ENCODE data around the gene RHBDL1.

RHBDL1 gene

DNA sequence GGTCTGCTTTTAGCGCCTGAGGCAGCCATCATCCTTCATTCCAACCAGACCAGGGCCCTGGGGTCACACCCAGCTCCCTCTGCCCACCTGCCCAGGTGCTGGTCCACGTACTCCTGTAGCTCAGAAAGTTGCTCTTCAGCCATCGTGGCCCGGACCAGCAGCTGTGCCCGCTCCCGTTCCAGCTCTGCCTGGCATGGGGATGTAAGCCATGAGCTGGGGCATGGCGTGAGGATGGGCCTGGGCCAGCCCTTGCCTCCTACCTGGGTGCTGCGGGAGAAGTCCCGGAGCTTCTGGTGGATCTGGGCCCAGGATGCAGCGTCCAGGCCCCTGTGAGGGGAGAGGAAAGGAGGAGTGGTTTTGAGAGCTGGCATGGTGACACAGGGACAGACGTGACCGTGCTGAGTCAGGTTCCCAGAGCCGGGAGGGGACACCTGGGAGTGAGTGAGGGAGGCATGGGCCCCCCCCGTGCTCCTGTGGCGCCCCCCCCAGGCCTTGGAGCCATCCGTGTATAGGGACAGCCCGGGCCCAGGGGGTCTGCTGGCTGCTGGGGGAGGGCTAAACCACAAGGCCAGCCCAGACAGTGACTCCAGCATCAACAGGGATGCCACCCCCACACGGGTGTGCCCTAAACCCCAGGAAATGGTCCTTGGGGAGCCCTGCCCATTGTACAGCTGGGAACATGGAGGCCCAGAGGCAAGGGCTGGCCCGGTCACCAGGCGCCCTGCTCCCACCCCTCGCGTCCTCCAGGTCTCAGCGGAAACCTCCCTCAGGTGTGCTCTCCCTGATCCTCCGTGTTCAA lies 47.6 kb downstream of the RHBDL1 start:
- Histone ChIP-seq H3K9me3 (ENCODE audit: control insufficient read depth, insufficient read depth, low read length) (no peaks in the 10 kb centered on the region), H3K36me3 (ENCODE audit: insufficient read depth, low read length) (no peaks in the 10 kb centered on the region), H3K4me1 (ENCODE audit: insufficient read depth, low read length) (peaks cover 4% of the 10 kb centered on the region; the same call in 1 of the 2 replicates), H3K9ac (ENCODE audit: low read depth, low read length) (no peak overlapping the region)

DNA sequence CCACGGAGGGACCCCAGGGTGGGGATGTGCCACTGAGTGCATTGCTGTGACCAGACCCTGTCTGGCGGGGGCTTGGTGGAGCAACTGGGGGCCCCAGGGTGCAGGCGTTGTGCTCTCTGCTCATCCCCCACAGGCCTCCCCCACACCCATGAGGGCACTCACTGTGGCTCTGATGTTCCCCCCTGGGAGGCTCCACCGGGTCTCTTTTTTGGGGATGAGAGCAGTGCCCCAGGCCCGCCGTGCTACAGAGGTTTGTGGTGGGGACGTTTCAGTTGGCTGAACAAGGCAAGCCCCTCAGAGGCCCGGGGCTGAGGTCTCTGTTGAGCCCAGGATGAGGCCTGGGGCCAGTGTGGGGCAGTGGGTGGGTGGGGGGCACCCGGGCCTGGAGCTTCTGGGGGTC lies 48.2 kb downstream of the RHBDL1 start:
- Histone ChIP-seq H3K9me3 (ENCODE audit: control insufficient read depth, insufficient read depth, low read length) (no peaks in the 10 kb centered on the region), H3K36me3 (ENCODE audit: insufficient read depth, low read length) (no peaks in the 10 kb centered on the region), H3K4me1 (ENCODE audit: insufficient read depth, low read length) (peaks cover 4% of the 10 kb centered on the region; the same call in 1 of the 2 replicates), H3K9ac (ENCODE audit: low read depth, low read length) (no peak overlapping the region)

DNA sequence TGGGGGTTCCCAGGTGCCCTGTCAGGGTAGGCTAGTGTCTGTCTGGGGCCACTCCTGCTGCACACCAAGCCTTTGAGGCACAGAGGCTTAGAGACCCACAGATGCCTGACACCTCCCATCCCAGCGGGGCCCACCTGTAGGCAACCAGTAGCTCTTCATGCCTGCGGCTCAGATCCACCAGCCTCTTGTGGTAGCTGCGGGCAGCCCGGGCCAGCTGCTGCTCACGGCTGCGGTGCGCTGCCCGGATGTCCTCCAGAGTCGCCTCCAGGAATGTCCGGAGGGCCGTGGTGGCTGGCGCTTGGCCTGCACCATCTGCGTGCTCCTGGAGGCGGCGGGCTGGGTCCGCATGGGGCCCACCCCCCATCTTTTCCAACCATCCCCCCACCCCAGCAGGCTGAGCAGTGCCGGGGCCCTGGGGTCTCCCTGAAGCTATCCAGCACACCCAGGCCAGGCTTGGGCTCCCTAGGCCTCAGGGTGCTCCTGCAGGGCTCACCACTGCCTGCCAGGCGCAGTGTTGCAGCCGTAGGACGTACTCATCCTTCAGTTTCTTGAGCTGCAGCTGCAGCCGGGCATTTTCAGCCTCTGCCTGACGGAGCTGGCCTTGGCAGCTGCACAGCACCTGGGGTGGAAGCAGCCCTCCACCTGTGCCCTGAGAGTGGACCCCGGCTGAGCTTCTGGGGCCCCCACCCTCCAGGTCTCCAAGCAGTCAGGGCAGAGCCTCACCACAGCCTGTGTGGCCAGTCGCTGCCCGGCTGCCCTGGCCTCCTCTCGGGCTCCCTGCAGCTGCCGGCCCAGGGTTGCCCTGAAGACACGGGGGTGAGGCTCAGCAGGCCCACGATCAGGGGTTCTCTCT lies 48.9 kb downstream of the RHBDL1 start:
- Histone ChIP-seq H3K36me3 (ENCODE audit: insufficient read depth, low read length) (no peaks in the 10 kb centered on the region), H3K9ac (ENCODE audit: low read depth, low read length) (no peak overlapping the region), H3K4me1 (ENCODE audit: insufficient read depth, low read length) (peaks cover 4% of the 10 kb centered on the region; the same call in 1 of the 2 replicates), H3K9me3 (ENCODE audit: control insufficient read depth, insufficient read depth, low read length) (no peaks in the 10 kb centered on the region)

DNA sequence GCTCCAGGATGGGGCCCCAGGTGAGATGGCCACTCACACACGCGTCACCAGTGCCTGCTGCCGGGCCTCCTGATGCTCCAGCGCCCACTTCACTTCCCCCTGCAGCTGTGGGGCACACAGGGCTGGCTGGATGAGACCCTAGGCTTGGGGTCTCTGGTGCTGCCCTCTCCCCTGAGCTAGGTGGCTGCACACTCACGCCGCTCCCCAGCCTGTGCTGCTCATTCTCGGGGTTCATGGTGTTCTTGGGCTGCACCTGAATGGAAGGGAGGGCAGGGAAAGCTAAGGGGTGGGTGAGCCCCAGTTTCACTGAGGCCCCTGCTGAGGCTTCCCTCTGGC lies 49.5 kb downstream of the RHBDL1 start:
- no peaks in the 10 kb centered on the region for H3K9me3 ChIP-seq (ENCODE audit: control insufficient read depth, insufficient read depth, low read length)
- no peaks in the 10 kb centered on the region for H3K36me3 ChIP-seq (ENCODE audit: insufficient read depth, low read length)
- no peak overlapping the region for H3K9ac ChIP-seq (ENCODE audit: low read depth, low read length)
- peaks cover 1% of the 10 kb centered on the region; the same call in 1 of the 2 replicates for H3K4me1 ChIP-seq (ENCODE audit: insufficient read depth, low read length)

DNA sequence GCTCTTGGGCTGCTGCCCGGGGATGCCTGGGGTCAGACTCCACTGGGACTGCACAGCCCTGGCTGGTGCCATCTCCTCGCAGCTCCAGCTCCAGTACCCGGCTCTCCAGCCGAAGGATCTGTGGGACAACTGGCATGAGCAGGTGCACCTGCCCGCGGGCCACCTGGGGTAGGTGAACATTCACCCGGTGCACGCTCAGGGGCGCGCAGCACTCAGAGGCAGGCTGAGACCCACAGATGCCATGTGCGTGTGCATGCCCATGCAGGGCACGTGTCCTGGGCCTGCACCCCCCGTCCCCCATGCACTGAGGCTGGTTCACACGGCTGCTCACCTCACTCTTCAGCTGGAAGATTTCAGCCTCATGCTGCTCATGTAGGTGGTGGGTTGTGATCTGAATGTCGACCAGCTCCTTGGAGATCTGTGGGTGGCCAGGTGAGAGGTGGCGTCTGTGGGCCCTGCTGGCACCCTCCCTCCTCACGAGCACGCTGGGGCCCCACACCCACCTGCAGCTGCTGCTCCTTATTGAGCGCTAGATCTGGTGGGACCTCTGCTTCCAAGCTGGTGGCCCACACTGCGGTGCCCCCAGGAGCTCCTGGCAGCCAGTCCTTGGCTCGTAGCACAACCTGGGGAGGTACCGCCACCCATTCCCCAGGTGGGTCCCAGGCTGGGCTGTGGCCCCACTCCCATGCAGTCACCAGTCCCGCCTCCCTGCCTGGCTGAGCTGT lies 50.2 kb downstream of the RHBDL1 start:
- no peaks in the 10 kb centered on the region for H3K36me3 ChIP-seq (ENCODE audit: insufficient read depth, low read length)
- H3K9ac ChIP-seq (ENCODE audit: low read depth, low read length) = peak overlapping the region; percentile 41; the same call in 1 of the 2 replicates
- H3K4me1 ChIP-seq (ENCODE audit: insufficient read depth, low read length) = no peaks in the 10 kb centered on the region; the same call in 1 of the 2 replicates
- H3K9me3 ChIP-seq (ENCODE audit: control insufficient read depth, insufficient read depth, low read length) = no peaks in the 10 kb centered on the region

DNA sequence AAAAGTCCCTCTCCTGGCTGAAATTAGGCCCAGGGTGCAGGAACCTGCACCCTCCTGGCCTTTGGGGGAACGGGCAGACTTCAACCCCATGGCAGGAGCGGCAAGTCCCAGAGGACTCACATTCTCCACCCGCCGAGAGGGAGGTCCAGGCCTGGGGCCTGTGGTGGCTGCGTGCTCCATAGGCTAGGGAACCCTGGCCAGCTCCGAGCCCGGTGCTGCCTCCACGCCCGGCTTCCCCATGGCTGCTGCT lies 50.6 kb downstream of the RHBDL1 start:
- no peaks in the 10 kb centered on the region for H3K9me3 ChIP-seq (ENCODE audit: control insufficient read depth, insufficient read depth, low read length)
- H3K36me3 ChIP-seq (ENCODE audit: insufficient read depth, low read length) = no peaks in the 10 kb centered on the region
- H3K9ac ChIP-seq (ENCODE audit: low read depth, low read length) = peak overlapping the region; percentile 41
- H3K4me1 ChIP-seq (ENCODE audit: insufficient read depth, low read length) = no peaks in the 10 kb centered on the region; the same call in 1 of the 2 replicates

DNA sequence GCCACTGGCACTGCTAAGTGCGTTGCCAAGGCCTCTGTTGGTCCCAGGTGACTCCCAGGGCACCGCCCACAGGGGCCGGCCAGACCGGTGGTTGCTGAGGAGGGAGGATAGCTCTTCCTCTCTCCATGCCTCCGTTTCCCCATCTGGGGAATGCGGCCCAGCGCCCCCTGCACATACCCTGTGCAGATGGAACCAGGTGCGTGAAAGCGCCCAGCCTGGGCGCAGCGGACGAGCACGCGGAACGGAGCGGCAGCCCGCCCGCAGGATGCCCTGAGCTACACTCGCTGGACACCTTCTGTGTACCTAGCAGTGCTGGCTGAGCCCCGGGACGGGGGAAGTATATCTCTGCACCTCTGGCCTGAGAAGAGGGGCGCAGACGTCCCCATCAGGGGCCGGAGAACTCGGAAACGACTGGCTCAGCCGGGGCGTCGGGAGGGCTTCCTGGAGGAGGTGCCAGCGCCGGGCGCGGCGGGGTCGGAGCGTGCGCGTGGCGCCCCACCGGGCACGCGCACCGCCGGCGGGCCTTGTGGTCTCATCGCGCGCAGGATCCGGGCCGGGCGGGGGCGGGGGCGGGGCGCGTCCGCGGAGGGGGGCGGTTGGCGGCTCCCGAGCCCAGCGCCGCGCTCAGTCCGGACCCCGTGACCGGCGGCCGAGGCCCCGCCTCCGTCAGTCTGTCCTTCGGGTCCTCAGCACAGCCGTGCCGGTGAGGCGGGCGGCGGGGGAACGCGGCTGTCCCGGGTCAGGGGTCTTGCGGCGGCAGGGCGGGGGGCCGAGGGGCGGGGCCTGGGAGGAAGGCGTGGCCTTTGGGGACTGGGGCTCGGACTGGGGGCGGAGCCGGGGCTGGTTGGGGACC lies 51.2 kb downstream of the RHBDL1 start, which contains the start of the genes CCDC78 and HAGHL:
Gene CCDC78, minus strand, starts transcription at position 6 of the 853 bp plus-strand sequence. CDS start 76 bp downstream, outside the sequence.
Gene HAGHL, plus strand, starts transcription at position 669 of the 853 bp plus-strand sequence. CDS start 404 bp downstream, outside the sequence.
- Histone ChIP-seq H3K9me3 (ENCODE audit: control insufficient read depth, insufficient read depth, low read length) (no peaks in the 10 kb centered on the region), H3K9ac (ENCODE audit: low read depth, low read length) (peak within 1 kb of the TSS; percentile 74), H3K4me1 (ENCODE audit: insufficient read depth, low read length) (no peaks in the 10 kb centered on the region; the same call in 1 of the 2 replicates), H3K36me3 (ENCODE audit: insufficient read depth, low read length) (no peaks in the 10 kb centered on the region)

DNA sequence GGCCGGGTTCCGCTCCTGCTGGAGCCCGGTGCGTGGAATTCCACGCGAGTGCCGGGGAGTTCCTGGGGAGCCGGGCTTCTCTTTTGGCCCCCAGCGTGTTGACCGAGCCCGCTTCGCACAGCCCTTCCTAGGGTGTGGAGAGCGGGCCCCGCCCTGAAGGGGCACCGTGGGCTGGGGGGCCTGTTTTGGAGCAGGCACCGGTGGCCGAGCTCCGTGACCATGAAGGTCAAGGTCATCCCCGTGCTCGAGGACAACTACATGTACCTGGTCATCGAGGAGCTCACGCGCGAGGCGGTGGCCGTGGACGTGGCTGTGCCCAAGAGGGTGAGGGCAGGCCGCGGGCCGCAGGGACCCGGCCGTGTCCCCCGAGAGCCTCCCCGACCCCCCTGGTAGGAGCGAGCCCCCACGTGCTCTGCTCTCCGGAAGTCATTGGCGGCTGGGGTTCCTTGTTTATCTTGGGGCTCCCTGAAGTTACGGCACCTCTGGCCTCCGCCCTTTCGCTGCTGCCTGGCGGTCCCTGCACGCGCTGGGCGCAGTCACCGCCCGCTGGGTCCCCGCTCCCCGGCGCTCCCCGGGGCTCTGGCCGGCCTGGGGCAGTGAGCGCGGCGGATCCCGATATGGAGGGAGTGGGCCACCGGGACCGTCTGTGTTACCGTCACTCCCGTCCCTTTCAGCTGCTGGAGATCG lies 52.0 kb downstream of the RHBDL1 start:
- no peaks in the 10 kb centered on the region for H3K36me3 ChIP-seq (ENCODE audit: insufficient read depth, low read length)
- no peaks in the 10 kb centered on the region; the same call in 1 of the 2 replicates for H3K4me1 ChIP-seq (ENCODE audit: insufficient read depth, low read length)

More for the DNA sequence above, 52.0 kb downstream of the RHBDL1 start:
- Histone ChIP-seq H3K9ac (ENCODE audit: low read depth, low read length) (peak overlapping the region; percentile 74), H3K9me3 (ENCODE audit: control insufficient read depth, insufficient read depth, low read length) (no peaks in the 10 kb centered on the region)
